GM10266 (cell line): Measurements from ENCODE around the gene SDK1.
"Not testable (repeated sequence)": the region's sequence is repeated elsewhere in the genome, so short reads cannot be mapped to it uniquely, and the experiment has no call there.

ENCODE experiments used
- DNase-seq: peaks from one replicate; pipeline ENCODE4 v3.0.0; 2012; ENCODE audit errors: extremely low spot score
- TF ChIP-seq, protein P1 (sequence below): IDR thresholded peaks from 2 replicates; pipeline ENCODE4 v1.5.1; 2012; ENCODE audit warnings: mild to moderate bottlenecking, low read depth; ENCODE audit not compliant: control insufficient read depth, insufficient read depth; ENCODE audit errors: missing control alignments

Gene SDK1

DNA sequence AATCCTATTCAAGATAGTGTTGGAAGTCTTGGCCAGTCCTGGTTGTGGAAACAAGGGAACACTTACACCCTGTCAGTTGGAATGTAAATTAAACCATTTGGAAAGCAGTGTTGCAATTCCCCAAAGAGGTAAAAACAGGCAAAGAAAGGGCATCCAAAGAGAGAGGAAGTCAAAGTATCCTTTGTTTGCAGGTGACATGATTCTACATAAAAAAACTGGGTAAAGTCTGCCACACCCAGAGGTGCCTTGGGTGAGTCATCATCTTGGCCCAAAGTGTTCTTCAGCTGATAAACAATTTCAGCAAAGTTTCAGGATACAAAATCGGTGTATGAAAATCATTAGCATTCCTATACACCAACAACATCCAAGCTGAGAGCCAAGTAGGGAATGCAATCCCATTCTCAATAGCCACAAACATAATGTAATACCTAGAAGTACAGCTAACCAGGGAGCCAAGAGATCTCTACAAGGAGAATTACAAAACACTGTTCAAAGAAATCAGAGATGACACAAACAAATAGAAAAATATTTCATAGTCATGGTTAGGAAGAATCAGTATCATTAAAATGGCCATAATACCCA lies 278.7 kb downstream of the SDK1 start:
- TF ChIP-seq, protein P1, sequence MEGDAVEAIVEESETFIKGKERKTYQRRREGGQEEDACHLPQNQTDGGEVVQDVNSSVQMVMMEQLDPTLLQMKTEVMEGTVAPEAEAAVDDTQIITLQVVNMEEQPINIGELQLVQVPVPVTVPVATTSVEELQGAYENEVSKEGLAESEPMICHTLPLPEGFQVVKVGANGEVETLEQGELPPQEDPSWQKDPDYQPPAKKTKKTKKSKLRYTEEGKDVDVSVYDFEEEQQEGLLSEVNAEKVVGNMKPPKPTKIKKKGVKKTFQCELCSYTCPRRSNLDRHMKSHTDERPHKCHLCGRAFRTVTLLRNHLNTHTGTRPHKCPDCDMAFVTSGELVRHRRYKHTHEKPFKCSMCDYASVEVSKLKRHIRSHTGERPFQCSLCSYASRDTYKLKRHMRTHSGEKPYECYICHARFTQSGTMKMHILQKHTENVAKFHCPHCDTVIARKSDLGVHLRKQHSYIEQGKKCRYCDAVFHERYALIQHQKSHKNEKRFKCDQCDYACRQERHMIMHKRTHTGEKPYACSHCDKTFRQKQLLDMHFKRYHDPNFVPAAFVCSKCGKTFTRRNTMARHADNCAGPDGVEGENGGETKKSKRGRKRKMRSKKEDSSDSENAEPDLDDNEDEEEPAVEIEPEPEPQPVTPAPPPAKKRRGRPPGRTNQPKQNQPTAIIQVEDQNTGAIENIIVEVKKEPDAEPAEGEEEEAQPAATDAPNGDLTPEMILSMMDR = no peak
- DNase-seq = no peak

DNA sequence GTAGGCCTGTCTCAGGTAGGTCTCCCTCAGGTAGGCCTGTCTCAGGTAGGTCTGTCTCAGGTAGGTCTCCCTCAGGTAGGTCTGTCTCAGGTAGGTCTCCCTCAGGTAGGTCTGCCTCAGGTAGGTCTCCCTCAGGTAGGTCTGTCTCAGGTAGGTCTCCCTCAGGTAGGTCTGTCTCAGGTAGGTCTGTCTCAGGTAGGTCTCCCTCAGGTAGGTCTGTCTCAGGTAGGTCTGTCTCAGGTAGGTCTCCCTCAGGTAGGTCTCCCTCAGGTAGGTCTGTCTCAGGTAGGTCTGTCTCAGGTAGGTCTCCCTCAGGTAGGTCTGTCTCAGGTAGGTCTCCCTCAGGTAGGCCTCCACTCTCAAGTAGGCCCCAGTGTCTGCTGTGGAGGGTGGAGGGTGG lies 281.1 kb downstream of the SDK1 start:
- not testable (repeated sequence) for DNase-seq

DNA sequence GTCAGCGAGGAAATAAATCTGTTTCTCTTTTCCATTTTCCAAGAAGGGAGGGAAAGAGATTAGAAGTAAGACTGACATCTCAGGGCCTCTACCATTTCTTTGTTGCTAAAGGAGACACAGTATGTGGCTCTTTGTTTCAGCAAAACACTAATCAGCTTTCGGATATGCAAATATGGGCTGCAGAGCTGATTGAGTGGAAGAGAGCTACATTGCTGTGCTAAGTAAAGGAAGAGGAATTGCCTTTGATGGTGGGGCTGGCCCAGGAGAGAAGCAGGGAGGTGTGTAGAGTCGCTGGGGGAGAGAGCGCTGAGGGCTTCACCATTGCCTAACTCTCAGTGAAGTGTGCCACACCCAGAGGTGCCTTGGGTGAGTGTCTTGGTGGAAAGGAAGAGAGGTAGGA lies 284.8 kb downstream of the SDK1 start:
- TF ChIP-seq, protein P1 = no peak
- no peak for DNase-seq

DNA sequence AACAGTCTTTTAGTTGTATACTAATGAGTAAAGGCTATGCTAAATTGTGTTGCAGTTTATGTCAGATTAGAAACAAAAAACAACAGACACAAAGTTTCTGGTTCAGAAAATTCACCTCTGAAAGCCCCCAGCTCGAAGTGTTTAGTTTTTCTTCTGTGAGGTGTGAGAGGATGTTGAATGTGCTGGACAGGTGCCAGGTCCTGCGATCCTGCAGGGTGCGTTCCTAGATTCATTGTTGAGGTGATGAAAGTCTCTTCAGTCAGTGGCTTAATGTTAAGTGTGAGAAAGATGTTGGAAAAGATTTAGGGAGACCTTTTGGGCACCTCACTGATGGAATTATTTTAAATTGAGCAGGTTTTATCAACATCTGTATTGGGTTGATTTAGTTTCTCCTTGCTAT lies 287.3 kb downstream of the SDK1 start:
- no peak for DNase-seq
- TF ChIP-seq, protein P1 = no peak

DNA sequence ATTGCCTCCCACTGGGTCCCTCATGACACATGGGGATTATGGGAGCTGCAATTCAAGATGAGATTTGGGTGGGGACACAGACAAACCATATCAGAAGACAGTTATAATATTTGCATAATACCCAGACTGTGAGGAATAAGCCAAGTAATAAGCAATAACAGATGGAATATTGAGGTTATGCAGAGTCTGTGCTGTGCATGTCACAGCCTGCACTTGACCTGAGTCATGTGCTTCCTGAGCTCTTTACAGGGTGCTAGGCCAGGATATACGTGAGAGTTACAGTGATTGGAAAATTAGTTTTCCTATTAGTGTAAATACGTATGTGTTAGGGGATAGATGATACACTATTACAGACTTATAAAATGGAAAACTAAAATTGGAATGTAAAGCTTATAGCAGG lies 288.7 kb downstream of the SDK1 start:
- TF ChIP-seq, protein P1 = no peak
- no peak for DNase-seq

DNA sequence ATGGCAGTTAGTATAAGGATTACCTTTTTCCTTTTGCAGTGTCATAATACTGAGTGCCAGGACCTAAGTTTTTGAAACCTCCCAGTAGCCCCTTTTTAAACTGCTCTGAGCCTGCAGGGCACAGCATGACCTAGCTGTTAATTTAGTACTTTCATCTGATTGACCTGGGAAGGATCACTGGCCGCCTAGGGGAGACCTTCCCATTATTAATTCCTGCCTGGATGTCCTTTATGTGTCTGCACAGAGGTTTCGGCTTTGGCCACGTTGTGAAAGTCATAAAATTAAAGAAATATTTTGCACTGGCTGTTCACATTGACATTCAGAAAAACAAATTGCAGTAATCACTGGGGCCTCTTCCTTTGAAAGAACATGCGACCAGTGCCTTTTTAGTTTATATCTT lies 290.2 kb downstream of the SDK1 start:
- TF ChIP-seq, protein P1 = no peak
- DNase-seq = no peak

DNA sequence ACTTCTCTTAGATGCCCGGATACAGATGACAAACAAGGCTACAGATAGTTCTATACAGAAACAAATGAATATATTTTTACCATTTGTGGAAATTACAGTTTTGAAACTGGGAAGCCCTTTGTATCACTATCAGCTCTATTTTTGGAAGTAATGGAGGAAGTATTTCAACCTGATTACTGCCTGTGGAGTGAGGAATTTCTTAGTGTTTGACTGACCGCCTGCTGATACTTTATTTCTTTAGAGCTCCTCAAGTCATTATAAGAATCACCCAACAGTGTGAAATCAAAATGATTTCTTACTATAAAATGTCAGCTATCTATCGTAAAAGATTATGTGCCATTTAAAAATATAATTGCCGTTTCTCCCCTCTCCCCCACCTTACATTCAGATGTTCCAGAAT lies 290.9 kb downstream of the SDK1 start:
- no peak for DNase-seq
- TF ChIP-seq, protein P1 = no peak
